ENCODE data around the gene MRFAP1.

DNA sequence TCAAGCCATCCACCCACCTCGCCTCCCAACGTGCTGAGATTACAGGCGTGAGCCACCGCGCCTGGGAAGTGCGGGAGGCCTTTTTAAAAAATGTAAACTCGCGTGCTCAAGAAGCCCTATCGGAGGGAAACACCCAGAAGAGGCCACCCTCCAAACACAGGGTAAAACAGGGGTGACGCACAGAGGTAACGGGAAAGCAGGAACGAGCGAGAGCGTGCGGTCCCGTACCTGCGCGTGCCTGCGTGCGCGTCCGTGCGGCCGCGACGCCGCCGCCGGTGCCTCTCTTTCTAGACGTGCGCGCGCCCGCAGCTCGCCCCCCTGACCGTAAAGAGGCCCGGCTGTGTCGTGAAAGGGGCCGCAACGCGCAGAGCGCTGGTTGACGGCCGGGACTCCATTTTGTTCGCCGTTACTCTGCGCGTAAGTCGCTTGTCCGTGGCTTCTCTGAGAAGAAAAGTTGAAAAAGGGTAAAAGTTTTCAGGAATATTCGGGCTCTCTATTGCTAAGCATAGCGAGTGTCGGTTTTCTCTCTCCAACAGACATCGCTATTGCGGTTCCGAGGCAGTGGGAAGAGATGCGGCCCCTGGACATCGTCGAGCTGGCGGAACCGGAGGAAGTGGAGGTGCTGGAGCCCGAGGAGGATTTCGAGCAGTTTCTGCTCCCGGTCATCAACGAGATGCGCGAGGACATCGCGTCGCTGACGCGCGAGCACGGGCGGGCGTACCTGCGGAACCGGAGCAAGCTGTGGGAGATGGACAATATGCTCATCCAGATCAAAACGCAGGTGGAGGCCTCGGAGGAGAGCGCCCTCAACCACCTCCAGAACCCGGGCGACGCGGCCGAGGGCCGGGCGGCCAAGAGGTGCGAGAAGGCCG, at the start of gene MRFAP1:
- TF ChIP-seq, protein P1, sequence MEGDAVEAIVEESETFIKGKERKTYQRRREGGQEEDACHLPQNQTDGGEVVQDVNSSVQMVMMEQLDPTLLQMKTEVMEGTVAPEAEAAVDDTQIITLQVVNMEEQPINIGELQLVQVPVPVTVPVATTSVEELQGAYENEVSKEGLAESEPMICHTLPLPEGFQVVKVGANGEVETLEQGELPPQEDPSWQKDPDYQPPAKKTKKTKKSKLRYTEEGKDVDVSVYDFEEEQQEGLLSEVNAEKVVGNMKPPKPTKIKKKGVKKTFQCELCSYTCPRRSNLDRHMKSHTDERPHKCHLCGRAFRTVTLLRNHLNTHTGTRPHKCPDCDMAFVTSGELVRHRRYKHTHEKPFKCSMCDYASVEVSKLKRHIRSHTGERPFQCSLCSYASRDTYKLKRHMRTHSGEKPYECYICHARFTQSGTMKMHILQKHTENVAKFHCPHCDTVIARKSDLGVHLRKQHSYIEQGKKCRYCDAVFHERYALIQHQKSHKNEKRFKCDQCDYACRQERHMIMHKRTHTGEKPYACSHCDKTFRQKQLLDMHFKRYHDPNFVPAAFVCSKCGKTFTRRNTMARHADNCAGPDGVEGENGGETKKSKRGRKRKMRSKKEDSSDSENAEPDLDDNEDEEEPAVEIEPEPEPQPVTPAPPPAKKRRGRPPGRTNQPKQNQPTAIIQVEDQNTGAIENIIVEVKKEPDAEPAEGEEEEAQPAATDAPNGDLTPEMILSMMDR (IDR thresholded peaks at IDR 0.05) = no peak
- peak in 2 of 3 donors; percentile 71 to 85 for TF ChIP-seq POLR2A (IDR thresholded peaks at IDR 0.05)
